WTC11 (cell line): ENCODE results near the gene IFI27. TPM values are rescaled to one million over a fixed set of nuclear protein-coding genes. Genes with fewer than 3 reads are reported as not detected.

ENCODE experiments used
- ATAC-seq: fragments of 200-7000 bp; cut with Tn5 transposase; 2 replicates; pipeline ENCODE4 v1.10.0; 2021; ENCODE audit warnings: mild to moderate bottlenecking, moderate library complexity
- CTCF ChIA-PET: fragments of 300-600 bp; sonication (Branson Sonifier 250); formaldehyde crosslinking; loops from one replicate; lab custom pipeline; 2021; ENCODE audit warnings: antibody characterized with exemption; lab: Charles Lee
- POLR2A ChIA-PET: fragments of 350-600 bp; sonication (Branson Sonifier 250); formaldehyde crosslinking; loops from one replicate; lab custom pipeline; 2021; ENCODE audit warnings: antibody characterized with exemption; lab: Charles Lee
- DNase-seq: peaks from one replicate; pipeline ENCODE4 v3.0.0; 2021; ENCODE audit warnings: low spot score
- H3K27ac Mint-ChIP-seq: 2 replicates; pipeline ENCODE4 v1.8.0; 2021; ENCODE audit warnings: mixed read lengths
- H3K27me3 Mint-ChIP-seq: 2 replicates; pipeline ENCODE4 v1.8.0; 2021; ENCODE audit warnings: low read depth, mild to moderate bottlenecking, moderate library complexity, mixed read lengths
- H3K36me3 Mint-ChIP-seq: 2 replicates; pipeline ENCODE4 v1.8.0; 2021; ENCODE audit warnings: mixed read lengths
- H3K4me1 Mint-ChIP-seq: 2 replicates; pipeline ENCODE4 v1.8.0; 2022; ENCODE audit warnings: mixed read lengths
- H3K4me3 Mint-ChIP-seq: 2 replicates; pipeline ENCODE4 v1.8.0; 2021; ENCODE audit warnings: mild to moderate bottlenecking, moderate library complexity, mixed read lengths
- H3K9me3 Mint-ChIP-seq: 2 replicates; pipeline ENCODE4 v1.8.0; 2021; ENCODE audit warnings: mixed read lengths
- ATF3 ChIP-seq: sonication (generic); formaldehyde crosslinking; conservative IDR thresholded peaks from 2 replicates; pipeline ENCODE4 v1.8.1; 2022; ENCODE audit warnings: mild to moderate bottlenecking, missing genetic modification reagents
- ATF6 ChIP-seq: sonication (generic); formaldehyde crosslinking; IDR thresholded peaks from 2 replicates; pipeline ENCODE4 v1.8.1; 2023; ENCODE audit warnings: mild to moderate bottlenecking, missing genetic modification reagents
- CBFB ChIP-seq: sonication (generic); formaldehyde crosslinking; IDR thresholded peaks from 2 replicates; pipeline ENCODE4 v1.8.1; 2022; ENCODE audit warnings: mild to moderate bottlenecking, low read depth, missing genetic modification reagents
- FOXP1 ChIP-seq: sonication (generic); formaldehyde crosslinking; IDR thresholded peaks from 2 replicates; pipeline ENCODE4 v1.8.0; 2022; ENCODE audit warnings: missing genetic modification reagents, mild to moderate bottlenecking, moderate library complexity, borderline replicate concordance
- FOXP4 ChIP-seq: sonication (generic); formaldehyde crosslinking; IDR thresholded peaks from 2 replicates; pipeline ENCODE4 v1.8.0; 2022; ENCODE audit warnings: mild to moderate bottlenecking, missing genetic modification reagents
- GTF2I ChIP-seq: fragments of 250-450 bp; sonication (Bioruptor Pico); conservative IDR thresholded peaks from 2 replicates; pipeline ENCODE4 v1.4.0; 2021; ENCODE audit warnings: mild to moderate bottlenecking
- HMGA2 ChIP-seq: fragments of 250-450 bp; sonication (Bioruptor Pico); IDR thresholded peaks from 2 replicates; pipeline ENCODE4 v1.4.0; 2021; ENCODE audit warnings: mild to moderate bottlenecking, moderate library complexity
- HMGXB4 ChIP-seq: sonication (generic); formaldehyde crosslinking; IDR thresholded peaks from 2 replicates; pipeline ENCODE4 v1.8.1; 2023; ENCODE audit warnings: mild to moderate bottlenecking, moderate library complexity, missing genetic modification reagents
- KAT7 ChIP-seq: sonication (generic); formaldehyde crosslinking; IDR thresholded peaks from 2 replicates; pipeline ENCODE4 v1.8.1; 2023; ENCODE audit warnings: missing genetic modification reagents, mild to moderate bottlenecking, borderline replicate concordance
- MXD4 ChIP-seq: fragments of 250-450 bp; sonication (Bioruptor Pico); IDR thresholded peaks from 2 replicates; pipeline ENCODE4 v1.8.0; 2021; ENCODE audit warnings: mild to moderate bottlenecking, moderate library complexity, borderline replicate concordance
- NR1H2 ChIP-seq: sonication (generic); formaldehyde crosslinking; IDR thresholded peaks from 2 replicates; pipeline ENCODE4 v1.9.0; 2021; ENCODE audit warnings: mild to moderate bottlenecking, moderate library complexity, missing genetic modification reagents
- NR3C1 ChIP-seq: sonication (generic); formaldehyde crosslinking; conservative IDR thresholded peaks from 2 replicates; pipeline ENCODE4 v1.8.1; 2023; ENCODE audit warnings: low read depth, mild to moderate bottlenecking, missing genetic modification reagents
- PRRX2 ChIP-seq: fragments of 250-450 bp; sonication (Bioruptor Pico); IDR thresholded peaks from 2 replicates; pipeline ENCODE4 v1.8.0; 2021; ENCODE audit warnings: mild to moderate bottlenecking
- SOX15 ChIP-seq: fragments of 250-450 bp; sonication (Bioruptor Pico); IDR thresholded peaks from 2 replicates; pipeline ENCODE4 v1.9.0; 2021; ENCODE audit warnings: mild to moderate bottlenecking
- SP1 ChIP-seq: sonication (generic); formaldehyde crosslinking; conservative IDR thresholded peaks from 2 replicates; pipeline ENCODE4 v1.8.1; 2022; ENCODE audit warnings: missing genetic modification reagents
- ZNF121 ChIP-seq: sonication (generic); formaldehyde crosslinking; IDR thresholded peaks from 2 replicates; pipeline ENCODE4 v1.8.0; 2023; ENCODE audit warnings: missing genetic modification reagents
- ZNF232 ChIP-seq: sonication (generic); formaldehyde crosslinking; IDR thresholded peaks from 2 replicates; pipeline ENCODE4 v1.8.0; 2022; ENCODE audit warnings: mild to moderate bottlenecking, missing genetic modification reagents
- ZNF416 ChIP-seq: fragments of 250-450 bp; sonication (Bioruptor Pico); IDR thresholded peaks from 2 replicates; pipeline ENCODE4 v1.9.0; 2021; ENCODE audit warnings: mild to moderate bottlenecking, inconsistent platforms
- total RNA-seq: library from RNA; stranded (reverse); gene quantifications from 3 replicates; pipeline ENCODE4 v1.2.3, GENCODE V29; 2021

IFI27 gene
- total RNA-seq, 1 experiment from 2014 or later = 1.8 TPM

GRCh38 chr14:94074534-94074933 is 36.0 kb upstream of the IFI27 start:
- peaks cover 16% of the 10 kb centered on the region for H3K4me1 Mint-ChIP-seq
- ATAC-seq = no peak
- DNase-seq = no peak
- CTCF ChIA-PET = interaction anchor here (1.0 kb wide), 1 partner anchor 38 kb away, joined by 3 read pairs; no protein-coding TSS in a partner anchor
- H3K9me3 Mint-ChIP-seq = peaks cover 44% of the 10 kb centered on the region
- H3K4me3 Mint-ChIP-seq = no peak overlapping the region
- no peaks in the 10 kb centered on the region for H3K27me3 Mint-ChIP-seq
- TF ChIP-seq ZNF416 (CRISPR knock-in tag) (no peak), CBFB (no peak), PRRX2 (CRISPR knock-in tag) (no peak), NR3C1 (CRISPR knock-in tag) (no peak)
- H3K27ac Mint-ChIP-seq = no peak overlapping the region
- peaks cover 65% of the 10 kb centered on the region for H3K36me3 Mint-ChIP-seq
- POLR2A ChIA-PET = no interaction called here

- TF ChIP-seq KAT7 (CRISPR knock-in tag) = no peak
- no peak for ATAC-seq
- Mint-ChIP-seq H3K9me3 (peaks cover 40% of the 10 kb centered on the region), H3K36me3 (peaks cover 63% of the 10 kb centered on the region), H3K27ac (no peak overlapping the region), H3K27me3 (no peaks in the 10 kb centered on the region), H3K4me1 (peaks cover 20% of the 10 kb centered on the region), H3K4me3 (no peak overlapping the region)
- no peak for DNase-seq
- ChIA-PET CTCF (interaction anchor here (1.0 kb wide), 1 partner anchor 38 kb away, joined by 3 read pairs; no protein-coding TSS in a partner anchor), POLR2A (no interaction called here)
Measured at GRCh38 chr14:94075008-94075407, 35.5 kb upstream of the IFI27 start.

- peaks cover 44% of the 10 kb centered on the region for H3K36me3 Mint-ChIP-seq
- no peaks in the 10 kb centered on the region for H3K27me3 Mint-ChIP-seq
- no peak for DNase-seq
- ChIA-PET CTCF (no interaction called here), POLR2A (no interaction called here)
- H3K4me3 Mint-ChIP-seq = no peak overlapping the region
- peaks cover 22% of the 10 kb centered on the region for H3K9me3 Mint-ChIP-seq
- H3K4me1 Mint-ChIP-seq = peaks cover 28% of the 10 kb centered on the region
- ATAC-seq = no peak
- TF ChIP-seq SOX15 (no peak), HMGXB4 (CRISPR knock-in tag) (no peak), PRRX2 (CRISPR knock-in tag) (no peak), FOXP1 (CRISPR knock-in tag) (no peak), ZNF121 (CRISPR knock-in tag) (no peak), MXD4 (CRISPR knock-in tag) (no peak), GTF2I (CRISPR knock-in tag) (no peak), HMGA2 (no peak), SP1 (CRISPR knock-in tag) (no peak), ATF6 (CRISPR knock-in tag) (no peak), ZNF232 (CRISPR knock-in tag) (no peak), NR1H2 (CRISPR knock-in tag) (no peak), FOXP4 (CRISPR knock-in tag) (no peak), KAT7 (CRISPR knock-in tag) (no peak), ATF3 (CRISPR knock-in tag) (no peak)
- H3K27ac Mint-ChIP-seq = no peak overlapping the region
Measured at GRCh38 chr14:94077111-94077821, 33.3 kb upstream of the IFI27 start.
